HG02885 (cell line): ENCODE measurements around the gene DPAGT1.
"Not testable (repeated sequence)": the region's sequence is repeated elsewhere in the genome, so short reads cannot be mapped to it uniquely, and the experiment has no call there.

ENCODE experiments used
- ATAC-seq: cut with Tn5 transposase; IDR thresholded peaks from one replicate; pipeline ENCODE4 v1.9.1; 2021; ENCODE audit warnings: mild to moderate bottlenecking; ENCODE audit not compliant: unreplicated experiment, poor library complexity

DPAGT1 gene

DNA sequence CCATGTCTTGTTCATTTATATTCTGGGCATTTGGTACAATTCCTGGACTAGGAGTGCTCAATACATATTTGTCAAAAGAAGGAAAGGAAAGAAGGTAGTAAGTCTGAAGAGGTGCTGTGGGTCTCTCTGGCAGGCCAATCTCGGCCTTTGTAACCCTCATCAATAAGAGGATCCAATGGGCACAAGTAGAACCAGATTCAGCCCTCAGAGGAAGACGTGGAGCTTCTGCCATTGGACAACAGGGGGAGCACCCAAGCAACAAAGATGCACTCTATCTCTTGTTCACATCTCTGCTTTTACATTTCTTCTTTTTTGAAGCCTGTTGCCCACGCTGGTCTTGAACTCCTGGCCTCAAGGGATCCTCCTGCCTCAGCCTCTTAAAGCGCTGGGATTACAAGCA, 36.3 kb downstream of the DPAGT1 start:
- ATAC-seq: no peak

DNA sequence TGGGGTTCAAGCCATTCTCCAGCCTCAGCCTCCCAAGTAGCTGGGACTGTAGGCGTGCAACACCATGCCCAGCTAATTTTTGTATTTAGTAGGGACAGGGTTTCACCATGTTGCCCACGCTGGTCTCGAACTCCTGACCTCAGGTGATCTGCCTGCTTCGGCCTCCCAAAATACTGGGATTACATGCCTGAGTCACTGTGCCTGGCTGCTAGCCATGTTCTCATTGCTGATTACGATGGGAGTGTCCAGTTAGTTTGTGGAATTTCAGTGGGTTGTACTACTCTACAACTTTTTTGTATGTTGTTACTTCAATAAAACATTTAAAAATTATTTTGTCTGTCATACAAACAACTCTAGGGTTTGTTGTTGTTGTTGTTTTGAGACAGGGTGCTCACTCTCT, 38.9 kb downstream of the DPAGT1 start:
- ATAC-seq: no peak

- no peak for ATAC-seq
Observed at GRCh38 chr11:119061256-119061655, 40.4 kb downstream of the DPAGT1 start.

DNA sequence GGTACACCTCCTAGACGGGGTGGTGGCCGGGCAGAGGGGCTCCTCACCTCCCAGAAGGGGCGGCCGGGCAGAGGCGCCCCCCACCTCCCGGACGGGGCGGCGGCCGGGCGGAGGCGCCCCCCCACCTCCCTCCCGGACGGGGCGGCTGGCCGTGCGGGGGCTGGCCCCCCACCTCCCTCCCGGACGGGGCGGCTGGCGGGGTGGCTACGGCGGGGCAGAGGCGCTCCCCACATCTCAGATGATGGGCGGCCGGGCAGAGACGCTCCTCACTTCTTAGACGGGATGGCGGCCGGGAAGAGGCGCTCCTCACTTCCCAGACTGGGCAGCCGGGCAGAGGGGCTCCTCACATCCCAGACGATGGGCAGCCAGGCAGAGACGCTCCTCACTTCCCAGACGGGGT, 42.5 kb downstream of the DPAGT1 start:
- ATAC-seq: not testable (repeated sequence)

GRCh38 chr11:119057000-119057769, 44.5 kb downstream of the DPAGT1 start, which contains the start of gene HYOU1:
HYOU1 (minus strand) TSS chr11:119057205; CDS start chr11:119056160, 1,045 bp downstream.
- peak; percentile 95 for ATAC-seq

DNA sequence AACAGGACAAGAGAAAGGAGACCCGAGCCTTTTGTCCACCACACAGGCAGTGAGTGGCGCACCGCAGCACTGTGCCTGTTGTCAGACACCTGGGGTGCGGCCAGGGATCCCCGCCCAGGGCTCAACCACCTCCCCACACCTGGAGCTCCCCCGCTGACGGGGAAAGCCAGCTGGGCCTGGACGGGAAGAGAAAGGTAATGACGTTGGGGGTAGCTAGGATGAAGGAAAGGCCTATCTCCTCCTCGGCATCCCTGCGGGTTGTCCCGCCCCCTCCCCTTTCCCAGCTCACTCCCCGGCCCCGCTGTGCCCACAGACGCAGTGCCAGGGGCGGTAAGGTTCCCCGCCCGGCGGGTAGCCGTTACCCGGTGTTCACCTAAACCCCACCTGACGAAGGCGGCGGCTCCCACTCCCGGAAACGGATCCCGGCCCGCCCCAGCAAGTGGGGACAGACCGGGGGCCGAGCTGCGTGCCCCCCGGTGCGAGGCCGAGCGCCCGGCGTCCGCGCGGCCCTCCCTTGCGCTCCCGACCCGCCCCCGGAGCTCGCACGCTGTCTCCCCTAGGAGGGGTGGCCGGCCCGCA, 45.1 kb downstream of the DPAGT1 start:
- ATAC-seq: peak; percentile 36

- ATAC-seq: no peak
Observed at GRCh38 chr11:119055901-119056300, 45.8 kb downstream of the DPAGT1 start.

DNA sequence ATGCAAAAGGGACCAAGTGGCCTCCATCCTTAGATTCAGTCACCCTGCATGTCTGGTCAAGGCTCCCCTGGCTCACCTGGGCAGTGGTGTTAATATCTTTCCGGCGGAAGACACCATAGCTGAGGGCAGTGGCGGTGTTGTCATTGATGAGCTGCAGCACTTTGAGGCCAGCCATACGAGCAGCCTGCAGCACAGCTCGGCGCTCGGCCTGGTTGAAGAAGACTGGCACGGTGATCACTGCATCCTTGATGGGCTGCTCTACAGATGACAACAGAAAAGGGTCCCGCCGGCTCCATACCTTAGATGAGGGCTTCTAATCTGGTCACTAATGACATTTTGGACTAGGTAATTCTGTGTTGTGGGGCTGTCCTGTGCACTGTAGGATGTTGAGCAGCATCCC, 47.2 kb downstream of the DPAGT1 start:
- ATAC-seq: no peak

DNA sequence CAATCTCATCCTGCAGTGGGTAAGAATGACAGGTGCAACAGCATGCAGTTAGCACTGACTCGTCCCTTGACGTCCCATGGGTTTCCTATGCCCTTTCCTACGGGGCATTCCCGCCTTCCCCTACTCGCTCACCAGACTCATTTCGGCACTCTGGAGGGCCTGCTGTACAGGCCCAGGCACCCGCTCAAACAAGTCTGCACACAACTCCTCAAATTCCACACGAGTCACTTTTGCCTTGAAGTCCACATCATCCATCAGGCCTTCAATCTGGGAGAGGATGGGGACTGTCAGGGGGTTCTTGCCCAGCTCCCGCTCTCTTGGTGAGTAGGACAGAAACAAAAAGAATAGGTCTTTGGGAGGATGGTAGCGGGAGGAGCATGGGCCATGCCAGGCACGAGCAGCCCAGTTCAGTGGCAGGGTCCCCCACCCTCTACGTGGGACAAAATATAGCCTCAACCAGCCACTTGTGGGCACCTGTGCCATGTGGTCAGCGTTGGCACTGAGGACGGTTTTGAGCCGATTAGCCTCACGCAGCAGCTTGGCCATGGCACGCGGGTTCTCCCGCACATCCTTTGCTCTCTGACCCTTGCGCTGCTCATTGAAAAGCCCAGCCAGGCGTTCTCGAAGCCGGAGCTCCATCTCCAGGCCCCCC, 49.4 kb downstream of the DPAGT1 start:
- no peak for ATAC-seq

GRCh38 chr11:119051440-119052162, 50.1 kb downstream of the DPAGT1 start:
- ATAC-seq: peak; percentile 62

GRCh38 chr11:119049081-119049480, 52.6 kb downstream of the DPAGT1 start:
- no peak for ATAC-seq

- no peak for ATAC-seq
Observed at GRCh38 chr11:119048644-119049043, 53.0 kb downstream of the DPAGT1 start.

GRCh38 chr11:119047205-119047604, 54.4 kb downstream of the DPAGT1 start:
- no peak for ATAC-seq
